PC-3 (cell line): ENCODE data around the gene AUTS2. TPM values are rescaled to one million over a fixed set of nuclear protein-coding genes. Genes with fewer than 3 reads are reported as not detected.

Experiments used
- ATAC-seq: fragments of 200-7000 bp; cut with Tn5 transposase; 2 replicates; pipeline ENCODE4 v1.9.1; 2020; ENCODE audit warnings: mild to moderate bottlenecking, moderate library complexity
- BruUV-seq: library from RNA; stranded (reverse); fragments of 400-500 nt; replicated peaks from 2 replicates; lab custom pipeline; 2021; lab: Mats Ljungman, UMichigan
- CTCF ChIA-PET: fragments of 300-600 bp; sonication (Branson Sonifier 250); formaldehyde crosslinking; loops from one replicate; lab custom pipeline; 2022; ENCODE audit warnings: antibody characterized with exemption; lab: Charles Lee
- POLR2A ChIA-PET: fragments of 300-600 bp; sonication (Branson Sonifier 250); formaldehyde crosslinking; loops from one replicate; lab custom pipeline; 2022; ENCODE audit warnings: antibody characterized with exemption; ENCODE audit not compliant: unreplicated experiment; lab: Charles Lee
- DNase-seq: peaks from one replicate; pipeline ENCODE4 v3.0.0-alpha.2; 2015
- H2AFZ ChIP-seq: fragments of 300-600 bp; sonication (generic); 2 replicates; pipeline ENCODE4 v1.6.0; 2016; ENCODE audit warnings: antibody characterized with exemption, low read length
- H3F3A ChIP-seq: fragments of 300-600 bp; sonication (generic); one replicate; pipeline ENCODE4 v1.6.0; 2017; ENCODE audit warnings: antibody characterized with exemption, low read length, control low read depth, mild to moderate bottlenecking; ENCODE audit not compliant: unreplicated experiment
- H3K27ac ChIP-seq: fragments of 300-600 bp; sonication (generic); 2 replicates; pipeline ENCODE4 v1.5.1; 2016; ENCODE audit warnings: mild to moderate bottlenecking, low read length
- H3K27me3 ChIP-seq: fragments of 300-600 bp; sonication (generic); 2 replicates; pipeline ENCODE4 v1.6.1; 2016; ENCODE audit warnings: low read length, mixed read lengths
- H3K36me3 ChIP-seq: fragments of 300-600 bp; sonication (generic); 2 replicates; pipeline ENCODE4 v1.6.1; 2016; ENCODE audit warnings: low read depth, mixed run types, low read length, mixed read lengths
- H3K4me1 ChIP-seq: fragments of 300-600 bp; sonication (generic); 2 replicates; pipeline ENCODE4 v1.5.1; 2016; ENCODE audit warnings: low read length; ENCODE audit not compliant: insufficient read depth
- H3K4me2 ChIP-seq: fragments of 300-600 bp; sonication (generic); 2 replicates; pipeline ENCODE4 v1.6.0; 2016; ENCODE audit warnings: low read length
- H3K4me3 ChIP-seq: fragments of 300-600 bp; sonication (generic); 2 replicates; pipeline ENCODE4 v1.5.1; 2016; ENCODE audit warnings: mild to moderate bottlenecking, low read length, mixed read lengths
- H3K79me2 ChIP-seq: fragments of 300-600 bp; sonication (generic); 2 replicates; pipeline ENCODE4 v1.6.1; 2017; ENCODE audit warnings: low read length, mixed read lengths
- H3K9ac ChIP-seq: fragments of 300-600 bp; sonication (generic); 2 replicates; pipeline ENCODE4 v1.6.0; 2016; ENCODE audit warnings: mild to moderate bottlenecking, low read length
- H3K9me2 ChIP-seq: fragments of 300-600 bp; sonication (generic); replicated peaks from 2 replicates; pipeline ENCODE4 v1.6.1; 2016; ENCODE audit warnings: mixed run types, low read length, mixed read lengths
- H3K9me3 ChIP-seq: fragments of 300-600 bp; sonication (generic); 2 replicates; pipeline ENCODE4 v1.6.1; 2016; ENCODE audit warnings: low read length, mixed read lengths
- H4K20me1 ChIP-seq: fragments of 300-600 bp; sonication (generic); 2 replicates; pipeline ENCODE4 v1.6.1; 2016; ENCODE audit warnings: low read length, mixed read lengths
- CTCF ChIP-seq: fragments of 300-600 bp; sonication (generic); conservative IDR thresholded peaks from 2 replicates; pipeline ENCODE4 v1.5.1; 2017; ENCODE audit warnings: antibody characterized with exemption, low read depth, mild to moderate bottlenecking, low read length
- EZH2 ChIP-seq: fragments of 300-600 bp; sonication (generic); IDR thresholded peaks from one replicate; pipeline ENCODE4 v1.6.1; 2017; ENCODE audit warnings: antibody characterized with exemption, mild to moderate bottlenecking, low read length; ENCODE audit not compliant: unreplicated experiment
- EZH2phosphoT487 ChIP-seq: fragments of 300-600 bp; sonication (generic); IDR thresholded peaks from 2 replicates; pipeline ENCODE4 v1.6.1; 2018; ENCODE audit warnings: mild to moderate bottlenecking, antibody characterized with exemption, low read length, borderline replicate concordance
- intact Hi-C: fragments of 100-400 bp; cut with micrococcal nuclease; formaldehyde crosslinking; loops from 2 replicates; pipeline ENCODE4 v1.9.0; 2023
- total RNA-seq: library from RNA; depleted of rRNA; stranded (reverse); fragments of >200 nt; gene quantifications from 2 replicates; pipeline ENCODE4 v1.2.3, GENCODE V29; 2014

Gene AUTS2
- total RNA-seq, 1 experiment from 2014 or later, result not detected

DNA sequence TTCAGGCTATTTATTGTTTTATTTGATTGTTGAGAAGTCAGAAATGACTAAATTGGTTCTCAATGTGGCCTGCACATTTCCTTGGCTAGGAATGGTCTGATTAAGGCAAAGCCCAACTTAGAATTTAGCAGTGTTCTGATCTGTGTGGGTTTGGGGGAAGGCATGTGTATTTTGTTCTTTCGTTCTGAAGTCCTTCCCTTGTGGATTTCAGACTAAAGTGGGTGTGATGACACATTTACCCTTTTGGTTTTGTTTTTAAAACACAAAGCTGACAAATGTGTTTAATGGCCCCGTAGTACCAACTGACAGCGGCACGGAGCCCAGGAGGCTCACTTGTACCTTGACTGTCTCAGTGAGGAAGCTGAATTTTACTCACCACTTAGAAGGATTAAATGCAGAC lies 1081.4 kb downstream of the AUTS2 start:
- Histone ChIP-seq H3K4me1 (no peaks in the 10 kb centered on the region), H4K20me1 (no peaks in the 10 kb centered on the region), H3K4me3 (no peak overlapping the region), H3F3A (no peaks in the 10 kb centered on the region), H2AFZ (no peak overlapping the region), H3K9me2 (no peaks in the 10 kb centered on the region), H3K36me3 (no peaks in the 10 kb centered on the region), H3K27me3 (no peaks in the 10 kb centered on the region), H3K27ac (no peak overlapping the region), H3K9me3 (no peaks in the 10 kb centered on the region), H3K9ac (no peak overlapping the region), H3K4me2 (no peak overlapping the region), H3K79me2 (no peaks in the 10 kb centered on the region)
- POLR2A ChIA-PET, result no interaction called here
- no peak for TF ChIP-seq EZH2
- no peak for TF ChIP-seq CTCF
- TF ChIP-seq EZH2phosphoT487, result no peak
- no peak for ATAC-seq
- no TSS peak for BruUV-seq
- no peak for DNase-seq
- CTCF ChIA-PET, result no interaction called here
- intact Hi-C loops, result no loop called here

DNA sequence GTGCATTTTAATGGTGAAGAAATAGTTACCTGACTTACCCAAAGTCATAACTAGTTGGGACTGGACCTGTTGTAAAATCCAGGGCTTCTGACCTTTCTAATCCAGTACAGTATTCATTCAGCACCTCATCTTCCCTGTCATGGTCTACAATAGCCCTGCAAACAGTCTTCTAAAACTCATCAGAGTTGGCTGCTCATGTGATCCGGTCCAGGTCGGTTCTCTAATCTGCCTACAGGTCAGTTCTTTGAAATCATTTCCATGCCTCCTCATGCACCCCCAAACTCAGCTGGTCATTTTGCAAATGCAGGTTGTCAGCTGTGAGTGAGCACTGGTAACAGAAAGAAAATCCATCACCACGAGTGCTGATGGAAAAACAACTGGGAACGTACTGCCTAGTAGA lies 1082.0 kb downstream of the AUTS2 start:
- POLR2A ChIA-PET, result no interaction called here
- no TSS peak for BruUV-seq

More for the DNA sequence above, 1082.0 kb downstream of the AUTS2 start:
- Histone ChIP-seq H3F3A (no peaks in the 10 kb centered on the region), H3K79me2 (no peaks in the 10 kb centered on the region), H2AFZ (no peak overlapping the region), H3K27me3 (no peaks in the 10 kb centered on the region), H4K20me1 (no peaks in the 10 kb centered on the region), H3K36me3 (no peaks in the 10 kb centered on the region), H3K4me1 (no peaks in the 10 kb centered on the region), H3K4me3 (no peak overlapping the region), H3K4me2 (no peak overlapping the region), H3K9me3 (no peaks in the 10 kb centered on the region), H3K27ac (no peak overlapping the region), H3K9me2 (no peaks in the 10 kb centered on the region), H3K9ac (no peak overlapping the region)
- no peak for DNase-seq
- CTCF ChIA-PET, result no interaction called here
- no peak for TF ChIP-seq EZH2phosphoT487
- TF ChIP-seq CTCF, result no peak
- no peak for TF ChIP-seq EZH2
- no peak for ATAC-seq
- intact Hi-C loops, result no loop called here
